IPS-20b (cell line): ENCODE measurements around the gene IFIT1B.
"Not testable (repeated sequence)": the region's sequence is repeated elsewhere in the genome, so short reads cannot be mapped to it uniquely, and the experiment has no call there.

Experiments
- H3K27ac ChIP-seq: one replicate; pipeline ENCODE4 v1.5.1; 2013; ENCODE audit warnings: low read length
- H3K27me3 ChIP-seq: 2 replicates; pipeline ENCODE4 v1.6.1; 2013; ENCODE audit warnings: mild to moderate bottlenecking, low read length, inconsistent platforms; ENCODE audit not compliant: insufficient read depth
- H3K36me3 ChIP-seq: 2 replicates; pipeline ENCODE4 v1.6.1; 2013; ENCODE audit warnings: low read depth, mild to moderate bottlenecking, inconsistent platforms, low read length, moderate library complexity; ENCODE audit not compliant: insufficient read depth
- H3K4me1 ChIP-seq: 2 replicates; pipeline ENCODE4 v1.6.1; 2013; ENCODE audit warnings: mild to moderate bottlenecking, control low read depth, inconsistent platforms, low read length, moderate library complexity; ENCODE audit not compliant: insufficient read depth
- H3K4me3 ChIP-seq: 2 replicates; pipeline ENCODE4 v1.5.1; 2013; ENCODE audit warnings: mild to moderate bottlenecking, low read length, inconsistent platforms
- H3K9ac ChIP-seq: 2 replicates; pipeline ENCODE4 v1.6.1; 2013; ENCODE audit warnings: low read depth, mild to moderate bottlenecking, inconsistent platforms, low read length, moderate library complexity
- H3K9me3 ChIP-seq: 2 replicates; pipeline ENCODE4 v1.6.1; 2013; ENCODE audit warnings: mild to moderate bottlenecking, low read depth, low read length, inconsistent platforms; ENCODE audit not compliant: insufficient read depth

Gene IFIT1B

GRCh38 chr10:89406178-89406577, 28.3 kb downstream of the IFIT1B start:
- not testable (repeated sequence) for H3K36me3 ChIP-seq, H3K27me3 ChIP-seq, H3K9ac ChIP-seq, H3K4me1 ChIP-seq, H3K27ac ChIP-seq, H3K4me3 ChIP-seq, H3K9me3 ChIP-seq

- not testable (repeated sequence) for H3K27ac ChIP-seq, H3K4me1 ChIP-seq, H3K27me3 ChIP-seq, H3K9me3 ChIP-seq, H3K36me3 ChIP-seq, H3K4me3 ChIP-seq, H3K9ac ChIP-seq
Observed at GRCh38 chr10:89407792-89408191, 29.9 kb downstream of the IFIT1B start.

- not testable (repeated sequence) for H3K36me3 ChIP-seq, H3K4me1 ChIP-seq, H3K27ac ChIP-seq, H3K9ac ChIP-seq, H3K9me3 ChIP-seq, H3K4me3 ChIP-seq
- H3K27me3 ChIP-seq: peaks cover 11% of the 10 kb centered on the region; the same call in 1 of the 2 replicates
Observed at GRCh38 chr10:89409282-89409681, 31.4 kb downstream of the IFIT1B start.

GRCh38 chr10:89410551-89410950, 32.7 kb downstream of the IFIT1B start:
- peaks cover 22% of the 10 kb centered on the region for H3K27me3 ChIP-seq
- not testable (repeated sequence) for H3K27ac ChIP-seq, H3K9me3 ChIP-seq

GRCh38 chr10:89411135-89411534, 33.3 kb downstream of the IFIT1B start:
- not testable (repeated sequence) for H3K9me3 ChIP-seq, H3K27ac ChIP-seq, H3K4me3 ChIP-seq, H3K4me1 ChIP-seq, H3K9ac ChIP-seq, H3K36me3 ChIP-seq
- peaks cover 28% of the 10 kb centered on the region for H3K27me3 ChIP-seq

More at GRCh38 chr10:89410551-89410950, 32.7 kb downstream of the IFIT1B start:
- not testable (repeated sequence) for H3K4me1 ChIP-seq, H3K9ac ChIP-seq, H3K36me3 ChIP-seq, H3K4me3 ChIP-seq

GRCh38 chr10:89412276-89412675, 34.4 kb downstream of the IFIT1B start:
- not testable (repeated sequence) for H3K4me3 ChIP-seq, H3K9me3 ChIP-seq, H3K9ac ChIP-seq, H3K27ac ChIP-seq, H3K36me3 ChIP-seq, H3K4me1 ChIP-seq
- peaks cover 33% of the 10 kb centered on the region for H3K27me3 ChIP-seq

- Histone ChIP-seq H3K9ac (peak overlapping the region; percentile 85; the same call in 1 of the 2 replicates), H3K9me3 (no peaks in the 10 kb centered on the region), H3K27me3 (peaks cover 33% of the 10 kb centered on the region), H3K4me3 (peak overlapping the region; percentile 79), H3K4me1 (peaks cover 7% of the 10 kb centered on the region), H3K36me3 (0 out of 2 replicates have a peak, but pooled peaks cover 5% of the 10 kb centered on the region), H3K27ac (no peak overlapping the region)
Observed at GRCh38 chr10:89413398-89413912, 35.6 kb downstream of the IFIT1B start.

GRCh38 chr10:89414146-89414878, 36.5 kb downstream of the IFIT1B start, which contains the start of gene IFIT5:
Gene IFIT5 (plus strand): TSS chr10:89414568. CDS start chr10:89414799, 231 bp downstream.
- Histone ChIP-seq H3K27ac (no peak within 1 kb of the TSS), H3K4me1 (peaks cover 13% of the 10 kb centered on the region), H3K27me3 (peaks cover 33% of the 10 kb centered on the region)

GRCh38 chr10:89414879-89415821, 37.3 kb downstream of the IFIT1B start:
- H3K9ac ChIP-seq: peak overlapping the region; percentile 85; the same call in 1 of the 2 replicates
- no peak overlapping the region for H3K27ac ChIP-seq
- H3K4me1 ChIP-seq: peaks cover 13% of the 10 kb centered on the region
- 0 out of 2 replicates have a peak, but pooled peaks cover 5% of the 10 kb centered on the region for H3K36me3 ChIP-seq
- peaks cover 33% of the 10 kb centered on the region for H3K27me3 ChIP-seq
- no peaks in the 10 kb centered on the region for H3K9me3 ChIP-seq
- peak overlapping the region; percentile 79 for H3K4me3 ChIP-seq

More at GRCh38 chr10:89414146-89414878, 36.5 kb downstream of the IFIT1B start, which contains the start of gene IFIT5:
- Histone ChIP-seq H3K4me3 (peak within 1 kb of the TSS; percentile 79), H3K36me3 (0 out of 2 replicates have a peak, but pooled peaks cover 5% of the 10 kb centered on the region), H3K9me3 (no peaks in the 10 kb centered on the region), H3K9ac (peak within 1 kb of the TSS; percentile 85; the same call in 1 of the 2 replicates)

GRCh38 chr10:89416465-89416864, 38.6 kb downstream of the IFIT1B start:
- no peaks in the 10 kb centered on the region for H3K9me3 ChIP-seq
- peaks cover 33% of the 10 kb centered on the region for H3K27me3 ChIP-seq
- no peak overlapping the region for H3K4me3 ChIP-seq
- no peak overlapping the region for H3K9ac ChIP-seq
- peaks cover 13% of the 10 kb centered on the region for H3K4me1 ChIP-seq
- 0 out of 2 replicates have a peak, but pooled peaks cover 5% of the 10 kb centered on the region for H3K36me3 ChIP-seq
- no peak overlapping the region for H3K27ac ChIP-seq

GRCh38 chr10:89419548-89419947, 41.7 kb downstream of the IFIT1B start:
- Histone ChIP-seq H3K27ac (no peak overlapping the region), H3K27me3 (peaks cover 21% of the 10 kb centered on the region), H3K4me1 (peaks cover 13% of the 10 kb centered on the region), H3K4me3 (no peak overlapping the region), H3K9ac (no peak overlapping the region), H3K9me3 (no peaks in the 10 kb centered on the region), H3K36me3 (0 out of 2 replicates have a peak, but pooled peaks cover 5% of the 10 kb centered on the region)
